HL-60 (cell line): ENCODE data around the gene IRGQ.

Experiments used
- DNase-seq, 2 experiments: peaks; one replicate each; pipeline ENCODE4 v3.0.0-alpha.2; 2010 to 2020; ENCODE audit warnings: low read depth in 1 of 2, low spot score in 1 of 2
- H3K27ac ChIP-seq: fragments of 250-450 bp; sonication (Bioruptor Pico); replicated peaks from 2 replicates; pipeline ENCODE4 v1.5.1; 2020; ENCODE audit warnings: mild to moderate bottlenecking, moderate library complexity
- H3K27me3 ChIP-seq: fragments of 250-450 bp; sonication (Bioruptor Pico); 2 replicates; pipeline ENCODE4 v1.5.1; 2021; ENCODE audit warnings: mild to moderate bottlenecking, moderate library complexity; ENCODE audit not compliant: insufficient read depth, poor library complexity, severe bottlenecking
- H3K4me3 ChIP-seq: replicated peaks from 2 replicates; pipeline ENCODE4 v1.5.1; 2011; ENCODE audit warnings: mild to moderate bottlenecking, control low read depth, low read length; ENCODE audit not compliant: insufficient read depth
- CTCF ChIP-seq: IDR thresholded peaks from one replicate; pipeline ENCODE4 v1.5.1; 2011; ENCODE audit warnings: low read length, control low read depth, inconsistent platforms; ENCODE audit not compliant: insufficient read depth
- GABPA ChIP-seq: IDR thresholded peaks from 2 replicates; pipeline ENCODE4 v1.6.1; 2012; ENCODE audit warnings: low read depth
- POLR2AphosphoS5 ChIP-seq: IDR thresholded peaks from 2 replicates; pipeline ENCODE4 v1.6.1; 2012; ENCODE audit warnings: low read depth
- REST ChIP-seq: IDR thresholded peaks from 2 replicates; pipeline ENCODE4 v1.6.1; 2012; ENCODE audit warnings: low read depth; ENCODE audit not compliant: insufficient replicate concordance
- SPI1 ChIP-seq: IDR thresholded peaks from 2 replicates; pipeline ENCODE4 v1.6.1; 2012; ENCODE audit warnings: low read depth, mild to moderate bottlenecking, borderline replicate concordance

Gene IRGQ

GRCh38 chr19:43634068-43634467, 38.1 kb upstream of the IRGQ start:
- DNase-seq: no peak
- Histone ChIP-seq H3K27me3 (peaks cover 25% of the 10 kb centered on the region), H3K27ac (no peak overlapping the region), H3K4me3 (no peak overlapping the region)
- TF ChIP-seq GABPA (no peak), SPI1 (no peak), CTCF (no peak), REST (no peak), POLR2AphosphoS5 (no peak)

GRCh38 chr19:43633520-43633919, 37.6 kb upstream of the IRGQ start:
- H3K27ac ChIP-seq: no peak overlapping the region
- no peak overlapping the region for H3K4me3 ChIP-seq
- no peak for DNase-seq
- TF ChIP-seq POLR2AphosphoS5 (no peak), CTCF (no peak), SPI1 (no peak), REST (no peak), GABPA (no peak)
- H3K27me3 ChIP-seq: peaks cover 20% of the 10 kb centered on the region

GRCh38 chr19:43631491-43631890, 35.6 kb upstream of the IRGQ start:
- no peak for DNase-seq
- Histone ChIP-seq H3K27ac (no peak overlapping the region), H3K27me3 (peaks cover 6% of the 10 kb centered on the region), H3K4me3 (no peak overlapping the region)
- TF ChIP-seq CTCF (no peak), GABPA (no peak), POLR2AphosphoS5 (no peak), REST (no peak), SPI1 (no peak)
